HEK293 (cell line): ENCODE results near the gene TMEM119.

Experiments used
- SCRT2 ChIP-seq: fragments of 450-650 bp; formaldehyde crosslinking; IDR thresholded peaks from 2 replicates; pipeline ENCODE4 v1.5.1; 2016; ENCODE audit warnings: missing biosample characterization, missing genetic modification characterization
- SP2 ChIP-seq: fragments of 450-650 bp; formaldehyde crosslinking; IDR thresholded peaks from 2 replicates; pipeline ENCODE4 v1.5.1; 2016; ENCODE audit warnings: missing biosample characterization, missing genetic modification characterization
- SP7 ChIP-seq: fragments of 450-650 bp; formaldehyde crosslinking; IDR thresholded peaks from 2 replicates; pipeline ENCODE4 v1.5.1; 2016; ENCODE audit warnings: missing biosample characterization, missing genetic modification characterization
- ZBTB7A ChIP-seq: fragments of 450-650 bp; formaldehyde crosslinking; IDR thresholded peaks from 2 replicates; pipeline ENCODE4 v1.5.1; 2016; ENCODE audit warnings: low read depth, missing biosample characterization, missing genetic modification characterization
- ZFP3 ChIP-seq: fragments of 450-650 bp; formaldehyde crosslinking; IDR thresholded peaks from 2 replicates; pipeline ENCODE4 v1.5.1; 2016; ENCODE audit warnings: low read depth, missing biosample characterization, missing genetic modification characterization
- ZNF138 ChIP-seq: fragments of 450-650 bp; formaldehyde crosslinking; IDR thresholded peaks from 2 replicates; pipeline ENCODE4 v1.5.1; 2016; ENCODE audit warnings: missing biosample characterization, missing genetic modification characterization, borderline replicate concordance
- ZNF157 ChIP-seq: fragments of 450-650 bp; formaldehyde crosslinking; IDR thresholded peaks from 2 replicates; pipeline ENCODE4 v1.5.1; 2016; ENCODE audit warnings: missing biosample characterization, missing genetic modification characterization
- ZNF214 ChIP-seq: fragments of 450-650 bp; formaldehyde crosslinking; IDR thresholded peaks from 2 replicates; pipeline ENCODE4 v1.5.1; 2017; ENCODE audit warnings: missing biosample characterization, mild to moderate bottlenecking, missing genetic modification characterization, borderline replicate concordance
- ZNF335 ChIP-seq: fragments of 450-650 bp; formaldehyde crosslinking; conservative IDR thresholded peaks from 2 replicates; pipeline ENCODE4 v1.5.1; 2016; ENCODE audit warnings: missing biosample characterization, missing genetic modification characterization
- ZNF37A ChIP-seq: fragments of 450-650 bp; IDR thresholded peaks from 2 replicates; pipeline ENCODE4 v1.5.1; 2018; ENCODE audit warnings: missing biosample characterization, missing genetic modification characterization
- ZNF423 ChIP-seq: fragments of 450-650 bp; formaldehyde crosslinking; IDR thresholded peaks from 2 replicates; pipeline ENCODE4 v1.5.1; 2016; ENCODE audit warnings: missing biosample characterization, missing genetic modification characterization
- ZNF549 ChIP-seq: fragments of 450-650 bp; IDR thresholded peaks from 2 replicates; pipeline ENCODE4 v1.5.1; 2018; ENCODE audit warnings: missing biosample characterization, missing genetic modification characterization, mild to moderate bottlenecking, inconsistent platforms, moderate library complexity
- ZNF624 ChIP-seq: fragments of 450-650 bp; formaldehyde crosslinking; IDR thresholded peaks from 2 replicates; pipeline ENCODE4 v1.5.1; 2017; ENCODE audit warnings: missing biosample characterization, missing genetic modification characterization
- ZNF658 ChIP-seq: fragments of 450-650 bp; formaldehyde crosslinking; IDR thresholded peaks from 2 replicates; pipeline ENCODE4; 2016; ENCODE audit warnings: missing biosample characterization, missing genetic modification characterization
- ZNF660 ChIP-seq: fragments of 450-650 bp; IDR thresholded peaks from 2 replicates; pipeline ENCODE4 v1.5.1; 2018; ENCODE audit warnings: missing biosample characterization, mild to moderate bottlenecking, missing genetic modification characterization
- ZNF701 ChIP-seq: fragments of 450-650 bp; formaldehyde crosslinking; IDR thresholded peaks from 2 replicates; pipeline ENCODE4 v1.5.1; 2016; ENCODE audit warnings: missing biosample characterization, missing genetic modification characterization
- ZNF785 ChIP-seq: fragments of 450-650 bp; formaldehyde crosslinking; IDR thresholded peaks from 2 replicates; pipeline ENCODE4 v1.5.1; 2016; ENCODE audit warnings: missing biosample characterization, missing genetic modification characterization
- ZNF837 ChIP-seq: fragments of 450-650 bp; formaldehyde crosslinking; IDR thresholded peaks from 2 replicates; pipeline ENCODE4 v1.5.1; 2016; ENCODE audit warnings: missing biosample characterization, missing genetic modification characterization
- TF ChIP-seq, protein P1 (sequence below): fragments of 450-650 bp; formaldehyde crosslinking; IDR thresholded peaks from 2 replicates; pipeline ENCODE4 v1.5.1; 2017; ENCODE audit warnings: missing biosample characterization, missing genetic modification characterization
- TF ChIP-seq, protein P2 (sequence below): fragments of 450-650 bp; formaldehyde crosslinking; conservative IDR thresholded peaks from 2 replicates; pipeline ENCODE4 v1.5.1; 2016; ENCODE audit warnings: low read depth, missing biosample characterization, missing genetic modification characterization
- TF ChIP-seq, protein P3 (sequence below): fragments of 450-650 bp; formaldehyde crosslinking; IDR thresholded peaks from 2 replicates; pipeline ENCODE4 v1.5.1; 2016; ENCODE audit warnings: missing biosample characterization, missing genetic modification characterization

TMEM119 gene

DNA sequence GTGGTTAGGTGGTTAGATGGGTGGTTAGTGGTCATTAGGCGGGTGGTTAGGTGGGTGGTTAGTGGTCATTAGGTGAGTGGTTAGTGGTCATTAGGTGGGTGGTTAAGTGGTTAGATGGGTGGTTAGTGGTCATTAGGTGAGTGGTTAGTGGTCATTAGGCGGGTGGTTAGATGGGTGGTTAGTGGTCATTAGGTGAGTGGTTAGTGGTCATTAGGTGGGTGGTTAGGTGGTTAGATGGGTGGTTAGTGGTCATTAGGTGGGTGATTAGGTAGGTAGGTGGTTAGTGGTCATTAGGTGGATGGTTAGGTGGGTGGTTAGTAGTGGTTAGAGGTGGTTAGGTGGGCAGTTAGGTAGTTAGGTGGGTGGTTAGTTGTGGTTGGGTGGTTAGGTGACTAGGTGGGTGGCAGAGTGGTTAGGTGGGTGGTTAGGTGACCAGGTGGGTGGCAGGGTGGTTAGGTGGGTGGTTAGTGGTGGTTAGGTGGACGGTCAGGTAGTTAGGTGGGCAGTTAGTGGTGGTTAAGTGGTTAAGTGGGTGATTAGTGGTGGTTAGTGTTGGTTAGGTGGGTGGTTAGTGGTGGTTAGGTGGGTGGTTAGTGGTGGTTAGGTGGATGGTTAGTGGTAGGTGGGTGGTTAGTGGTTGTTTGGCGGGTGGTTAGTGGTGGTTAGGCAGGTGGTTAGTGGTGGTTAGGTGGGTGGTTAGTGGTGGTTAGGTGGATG is 8.0 kb upstream of the TMEM119 start (continued):
- TF ChIP-seq ZNF658: peak; percentile 52; the same call in 1 of the 2 replicates
- TF ChIP-seq SCRT2 (tag by site-specific recombination): no peak
- no peak for TF ChIP-seq ZNF138
- TF ChIP-seq ZNF335 (tag by site-specific recombination): no peak
- no peak; the same call in 1 of the 2 replicates for TF ChIP-seq ZNF214 (tag by site-specific recombination)
- TF ChIP-seq ZNF701 (tag by site-specific recombination): no peak
- no peak for TF ChIP-seq SP2 (tag by site-specific recombination)
- TF ChIP-seq ZNF157: peak; percentile 31; the same call in 1 of the 2 replicates
- TF ChIP-seq ZNF37A: no peak
- no peak for TF ChIP-seq ZBTB7A (tag by site-specific recombination)
- TF ChIP-seq ZNF423 (tag by site-specific recombination): no peak
- no peak for TF ChIP-seq ZNF660 (tag by site-specific recombination)
- TF ChIP-seq, protein P1, sequence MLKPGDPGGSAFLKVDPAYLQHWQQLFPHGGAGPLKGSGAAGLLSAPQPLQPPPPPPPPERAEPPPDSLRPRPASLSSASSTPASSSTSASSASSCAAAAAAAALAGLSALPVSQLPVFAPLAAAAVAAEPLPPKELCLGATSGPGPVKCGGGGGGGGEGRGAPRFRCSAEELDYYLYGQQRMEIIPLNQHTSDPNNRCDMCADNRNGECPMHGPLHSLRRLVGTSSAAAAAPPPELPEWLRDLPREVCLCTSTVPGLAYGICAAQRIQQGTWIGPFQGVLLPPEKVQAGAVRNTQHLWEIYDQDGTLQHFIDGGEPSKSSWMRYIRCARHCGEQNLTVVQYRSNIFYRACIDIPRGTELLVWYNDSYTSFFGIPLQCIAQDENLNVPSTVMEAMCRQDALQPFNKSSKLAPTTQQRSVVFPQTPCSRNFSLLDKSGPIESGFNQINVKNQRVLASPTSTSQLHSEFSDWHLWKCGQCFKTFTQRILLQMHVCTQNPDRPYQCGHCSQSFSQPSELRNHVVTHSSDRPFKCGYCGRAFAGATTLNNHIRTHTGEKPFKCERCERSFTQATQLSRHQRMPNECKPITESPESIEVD (tag by site-specific recombination): no peak
- no peak for TF ChIP-seq ZNF837
- TF ChIP-seq ZNF624 (tag by site-specific recombination): no peak
- TF ChIP-seq SP7 (tag by site-specific recombination): no peak
- TF ChIP-seq ZFP3 (tag by site-specific recombination): 0 out of 2 replicates have a peak, but pooled peaks have one; percentile 6
- peak; percentile 79; the same call in 1 of the 2 replicates for TF ChIP-seq ZNF785 (tag by site-specific recombination)
- no peak for TF ChIP-seq ZNF549 (tag by site-specific recombination)
- TF ChIP-seq, protein P2, sequence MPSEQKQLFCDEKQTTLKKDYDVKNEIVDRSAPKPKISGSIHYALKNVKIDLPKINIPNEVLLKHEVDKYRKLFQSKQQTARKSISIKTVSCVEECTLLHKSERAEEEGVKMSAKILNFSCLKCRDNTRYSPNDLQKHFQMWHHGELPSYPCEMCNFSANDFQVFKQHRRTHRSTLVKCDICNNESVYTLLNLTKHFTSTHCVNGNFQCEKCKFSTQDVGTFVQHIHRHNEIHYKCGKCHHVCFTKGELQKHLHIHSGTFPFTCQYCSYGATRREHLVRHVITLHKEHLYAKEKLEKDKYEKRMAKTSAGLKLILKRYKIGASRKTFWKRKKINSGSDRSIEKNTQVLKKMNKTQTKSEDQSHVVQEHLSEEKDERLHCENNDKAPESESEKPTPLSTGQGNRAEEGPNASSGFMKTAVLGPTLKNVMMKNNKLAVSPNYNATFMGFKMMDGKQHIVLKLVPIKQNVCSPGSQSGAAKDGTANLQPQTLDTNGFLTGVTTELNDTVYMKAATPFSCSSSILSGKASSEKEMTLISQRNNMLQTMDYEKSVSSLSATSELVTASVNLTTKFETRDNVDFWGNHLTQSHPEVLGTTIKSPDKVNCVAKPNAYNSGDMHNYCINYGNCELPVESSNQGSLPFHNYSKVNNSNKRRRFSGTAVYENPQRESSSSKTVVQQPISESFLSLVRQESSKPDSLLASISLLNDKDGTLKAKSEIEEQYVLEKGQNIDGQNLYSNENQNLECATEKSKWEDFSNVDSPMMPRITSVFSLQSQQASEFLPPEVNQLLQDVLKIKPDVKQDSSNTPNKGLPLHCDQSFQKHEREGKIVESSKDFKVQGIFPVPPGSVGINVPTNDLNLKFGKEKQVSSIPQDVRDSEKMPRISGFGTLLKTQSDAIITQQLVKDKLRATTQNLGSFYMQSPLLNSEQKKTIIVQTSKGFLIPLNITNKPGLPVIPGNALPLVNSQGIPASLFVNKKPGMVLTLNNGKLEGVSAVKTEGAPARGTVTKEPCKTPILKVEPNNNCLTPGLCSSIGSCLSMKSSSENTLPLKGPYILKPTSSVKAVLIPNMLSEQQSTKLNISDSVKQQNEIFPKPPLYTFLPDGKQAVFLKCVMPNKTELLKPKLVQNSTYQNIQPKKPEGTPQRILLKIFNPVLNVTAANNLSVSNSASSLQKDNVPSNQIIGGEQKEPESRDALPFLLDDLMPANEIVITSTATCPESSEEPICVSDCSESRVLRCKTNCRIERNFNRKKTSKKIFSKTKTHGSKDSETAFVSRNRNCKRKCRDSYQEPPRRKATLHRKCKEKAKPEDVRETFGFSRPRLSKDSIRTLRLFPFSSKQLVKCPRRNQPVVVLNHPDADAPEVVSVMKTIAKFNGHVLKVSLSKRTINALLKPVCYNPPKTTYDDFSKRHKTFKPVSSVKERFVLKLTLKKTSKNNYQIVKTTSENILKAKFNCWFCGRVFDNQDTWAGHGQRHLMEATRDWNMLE (tag by site-specific recombination): no peak
- TF ChIP-seq, protein P3, sequence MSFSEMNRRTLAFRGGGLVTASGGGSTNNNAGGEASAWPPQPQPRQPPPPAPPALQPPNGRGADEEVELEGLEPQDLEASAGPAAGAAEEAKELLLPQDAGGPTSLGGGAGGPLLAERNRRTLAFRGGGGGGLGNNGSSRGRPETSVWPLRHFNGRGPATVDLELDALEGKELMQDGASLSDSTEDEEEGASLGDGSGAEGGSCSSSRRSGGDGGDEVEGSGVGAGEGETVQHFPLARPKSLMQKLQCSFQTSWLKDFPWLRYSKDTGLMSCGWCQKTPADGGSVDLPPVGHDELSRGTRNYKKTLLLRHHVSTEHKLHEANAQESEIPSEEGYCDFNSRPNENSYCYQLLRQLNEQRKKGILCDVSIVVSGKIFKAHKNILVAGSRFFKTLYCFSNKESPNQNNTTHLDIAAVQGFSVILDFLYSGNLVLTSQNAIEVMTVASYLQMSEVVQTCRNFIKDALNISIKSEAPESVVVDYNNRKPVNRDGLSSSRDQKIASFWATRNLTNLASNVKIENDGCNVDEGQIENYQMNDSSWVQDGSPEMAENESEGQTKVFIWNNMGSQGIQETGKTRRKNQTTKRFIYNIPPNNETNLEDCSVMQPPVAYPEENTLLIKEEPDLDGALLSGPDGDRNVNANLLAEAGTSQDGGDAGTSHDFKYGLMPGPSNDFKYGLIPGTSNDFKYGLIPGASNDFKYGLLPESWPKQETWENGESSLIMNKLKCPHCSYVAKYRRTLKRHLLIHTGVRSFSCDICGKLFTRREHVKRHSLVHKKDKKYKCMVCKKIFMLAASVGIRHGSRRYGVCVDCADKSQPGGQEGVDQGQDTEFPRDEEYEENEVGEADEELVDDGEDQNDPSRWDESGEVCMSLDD (tag by site-specific recombination): no peak
